OCI-LY3 (cell line): Measurements from ENCODE around the gene ADCY9.

Experiments used
- H2AFZ ChIP-seq: fragments of 200-600, 300-600 bp; shearing (Covaris generic); 2 replicates; pipeline ENCODE4 v1.6.0; 2014; ENCODE audit warnings: antibody characterized with exemption, low read depth, low read length
- H3K27ac ChIP-seq: fragments of 200-600, 300-600 bp; sonication (generic); 2 replicates; pipeline ENCODE4 v1.5.1; 2014; ENCODE audit warnings: mild to moderate bottlenecking, low read length, moderate library complexity, mixed read lengths
- H3K27me3 ChIP-seq: fragments of 200-600, 300-600 bp; sonication (generic); 2 replicates; pipeline ENCODE4 v1.6.1; 2014; ENCODE audit warnings: low read depth, low read length, mixed read lengths
- H3K36me3 ChIP-seq: fragments of 200-600, 300-600 bp; sonication (generic); replicated peaks from 2 replicates; pipeline ENCODE3; 2014; ENCODE audit warnings: low read depth, low read length, mixed read lengths
- H3K4me1 ChIP-seq: fragments of 300-600, 200-600 bp; sonication (generic); 2 replicates; pipeline ENCODE4 v1.6.1; 2014; ENCODE audit warnings: low read length, mixed read lengths
- H3K4me2 ChIP-seq: fragments of 200-600, 300-600 bp; sonication (generic); 2 replicates; pipeline ENCODE4 v1.6.1; 2014; ENCODE audit warnings: low read length, mixed read lengths
- H3K4me3 ChIP-seq: fragments of 300-600, 200-600 bp; sonication (generic); 2 replicates; pipeline ENCODE4 v1.5.1; 2014; ENCODE audit warnings: antibody characterized with exemption, mild to moderate bottlenecking, low read length, moderate library complexity
- H3K79me2 ChIP-seq: fragments of 300-600, 200-600 bp; shearing (Covaris generic); 2 replicates; pipeline ENCODE4 v1.6.1; 2014; ENCODE audit warnings: mild to moderate bottlenecking, low read length, mixed read lengths
- H3K9ac ChIP-seq: fragments of 300-600, 200-600 bp; shearing (Covaris generic); 2 replicates; pipeline ENCODE4 v1.6.0; 2014; ENCODE audit warnings: mild to moderate bottlenecking, low read length, moderate library complexity
- H3K9me3 ChIP-seq: fragments of 200-600, 300-600 bp; shearing (Covaris generic); 2 replicates; pipeline ENCODE4 v1.6.1; 2014; ENCODE audit warnings: low read length, mixed read lengths; ENCODE audit not compliant: insufficient read depth
- H4K20me1 ChIP-seq: fragments of 200-600, 300-600 bp; sonication (generic); 2 replicates; pipeline ENCODE4 v1.6.1; 2016; ENCODE audit warnings: low read length, mixed read lengths; ENCODE audit not compliant: insufficient read depth
- EZH2phosphoT487 ChIP-seq: fragments of 200-600 bp; shearing (Covaris generic); IDR thresholded peaks from 2 replicates; pipeline ENCODE4 v1.6.1; 2018; ENCODE audit warnings: antibody characterized with exemption, mixed run types, low read depth
- TF ChIP-seq, protein P1 (sequence below): fragments of 200-600, 300-600 bp; sonication (generic); IDR thresholded peaks from 2 replicates; pipeline ENCODE4 v1.5.1; 2014; ENCODE audit warnings: antibody characterized with exemption, low read length, low read depth

Gene ADCY9

DNA sequence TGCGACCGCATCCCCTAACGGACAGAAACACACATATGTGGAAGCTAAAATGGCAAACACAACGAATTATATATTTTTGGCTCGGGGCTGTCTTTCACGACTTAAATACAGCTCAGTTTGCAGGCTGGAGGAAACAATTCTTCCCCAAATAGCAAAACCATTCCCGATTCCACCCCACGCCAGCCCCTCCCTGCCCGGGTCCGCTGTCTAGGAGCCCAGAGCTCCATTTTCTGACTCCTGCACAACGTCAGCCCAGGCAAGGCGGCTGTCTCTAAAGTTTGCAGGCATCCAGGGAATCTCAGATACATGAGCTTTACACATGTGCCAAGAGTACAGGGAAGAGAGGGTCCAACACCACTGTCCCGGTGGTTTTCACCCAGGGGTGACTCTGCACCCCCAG lies 110.5 kb downstream of the ADCY9 start:
- no peak overlapping the region for H3K4me3 ChIP-seq
- no peaks in the 10 kb centered on the region for H3K4me1 ChIP-seq
- H3K27me3 ChIP-seq = peaks cover 8% of the 10 kb centered on the region; the same call in 1 of the 2 replicates
- no peak overlapping the region for H3K27ac ChIP-seq
- H3K36me3 ChIP-seq = no peaks in the 10 kb centered on the region
- H3K9ac ChIP-seq = no peak overlapping the region
- no peak overlapping the region for H2AFZ ChIP-seq
- no peaks in the 10 kb centered on the region for H3K79me2 ChIP-seq
- H4K20me1 ChIP-seq = no peaks in the 10 kb centered on the region
- no peak overlapping the region for H3K4me2 ChIP-seq
- no peak for TF ChIP-seq EZH2phosphoT487
- TF ChIP-seq, protein P1, sequence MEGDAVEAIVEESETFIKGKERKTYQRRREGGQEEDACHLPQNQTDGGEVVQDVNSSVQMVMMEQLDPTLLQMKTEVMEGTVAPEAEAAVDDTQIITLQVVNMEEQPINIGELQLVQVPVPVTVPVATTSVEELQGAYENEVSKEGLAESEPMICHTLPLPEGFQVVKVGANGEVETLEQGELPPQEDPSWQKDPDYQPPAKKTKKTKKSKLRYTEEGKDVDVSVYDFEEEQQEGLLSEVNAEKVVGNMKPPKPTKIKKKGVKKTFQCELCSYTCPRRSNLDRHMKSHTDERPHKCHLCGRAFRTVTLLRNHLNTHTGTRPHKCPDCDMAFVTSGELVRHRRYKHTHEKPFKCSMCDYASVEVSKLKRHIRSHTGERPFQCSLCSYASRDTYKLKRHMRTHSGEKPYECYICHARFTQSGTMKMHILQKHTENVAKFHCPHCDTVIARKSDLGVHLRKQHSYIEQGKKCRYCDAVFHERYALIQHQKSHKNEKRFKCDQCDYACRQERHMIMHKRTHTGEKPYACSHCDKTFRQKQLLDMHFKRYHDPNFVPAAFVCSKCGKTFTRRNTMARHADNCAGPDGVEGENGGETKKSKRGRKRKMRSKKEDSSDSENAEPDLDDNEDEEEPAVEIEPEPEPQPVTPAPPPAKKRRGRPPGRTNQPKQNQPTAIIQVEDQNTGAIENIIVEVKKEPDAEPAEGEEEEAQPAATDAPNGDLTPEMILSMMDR = no peak
- no peaks in the 10 kb centered on the region for H3K9me3 ChIP-seq

DNA sequence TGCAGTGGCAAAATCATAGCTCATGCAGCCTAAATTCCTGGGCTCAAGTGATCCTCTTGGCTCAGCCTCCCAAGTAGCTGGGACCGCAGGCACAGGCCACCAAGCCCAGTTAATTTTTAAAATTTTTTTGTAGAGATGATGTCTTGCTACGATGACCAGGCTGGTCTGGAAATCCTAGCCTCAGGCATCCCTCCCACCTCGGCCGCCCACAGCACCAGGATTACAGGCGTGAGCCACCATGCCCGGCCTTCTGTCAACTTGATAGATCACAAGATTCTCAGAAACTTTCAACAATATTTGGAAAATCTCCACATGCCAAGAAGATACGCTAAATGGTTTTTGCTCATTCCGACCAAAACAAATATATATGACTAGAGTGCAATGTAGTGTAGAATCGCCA lies 111.0 kb downstream of the ADCY9 start:
- Histone ChIP-seq H3K4me3 (no peak overlapping the region), H3K27ac (no peak overlapping the region), H3K4me1 (no peaks in the 10 kb centered on the region), H3K4me2 (no peak overlapping the region), H3K9me3 (no peaks in the 10 kb centered on the region), H3K79me2 (no peaks in the 10 kb centered on the region), H3K36me3 (no peaks in the 10 kb centered on the region), H3K9ac (no peak overlapping the region), H2AFZ (no peak overlapping the region), H4K20me1 (no peaks in the 10 kb centered on the region), H3K27me3 (peaks cover 8% of the 10 kb centered on the region; the same call in 1 of the 2 replicates)
- TF ChIP-seq, protein P1 = no peak
- no peak for TF ChIP-seq EZH2phosphoT487

DNA sequence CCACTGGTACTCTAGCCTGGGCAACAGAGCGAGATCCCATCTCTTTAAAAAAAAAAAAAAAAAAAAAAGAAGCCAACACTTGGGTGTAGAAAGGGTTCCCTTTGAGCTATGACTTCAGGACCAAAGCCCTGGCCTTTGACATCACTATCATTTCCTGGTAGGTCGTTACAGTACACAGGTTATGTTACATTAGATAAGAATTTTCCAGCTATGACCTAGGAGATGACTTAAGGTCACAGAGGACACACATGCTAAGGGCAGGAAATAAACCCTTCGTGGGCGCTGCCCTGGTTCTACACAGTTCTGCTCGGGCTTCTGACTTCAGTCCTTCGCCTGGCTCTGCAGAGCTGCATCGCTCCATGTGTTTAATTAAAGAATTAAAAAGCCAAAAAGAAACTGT lies 112.0 kb downstream of the ADCY9 start:
- Histone ChIP-seq H3K79me2 (no peaks in the 10 kb centered on the region), H3K4me2 (no peak overlapping the region), H3K36me3 (no peaks in the 10 kb centered on the region), H3K4me1 (no peaks in the 10 kb centered on the region), H3K4me3 (no peak overlapping the region), H3K27ac (no peak overlapping the region), H3K9ac (no peak overlapping the region), H3K27me3 (peaks cover 8% of the 10 kb centered on the region; the same call in 1 of the 2 replicates), H3K9me3 (no peaks in the 10 kb centered on the region), H4K20me1 (no peaks in the 10 kb centered on the region), H2AFZ (no peak overlapping the region)
- TF ChIP-seq EZH2phosphoT487 = no peak
- TF ChIP-seq, protein P1 = no peak

DNA sequence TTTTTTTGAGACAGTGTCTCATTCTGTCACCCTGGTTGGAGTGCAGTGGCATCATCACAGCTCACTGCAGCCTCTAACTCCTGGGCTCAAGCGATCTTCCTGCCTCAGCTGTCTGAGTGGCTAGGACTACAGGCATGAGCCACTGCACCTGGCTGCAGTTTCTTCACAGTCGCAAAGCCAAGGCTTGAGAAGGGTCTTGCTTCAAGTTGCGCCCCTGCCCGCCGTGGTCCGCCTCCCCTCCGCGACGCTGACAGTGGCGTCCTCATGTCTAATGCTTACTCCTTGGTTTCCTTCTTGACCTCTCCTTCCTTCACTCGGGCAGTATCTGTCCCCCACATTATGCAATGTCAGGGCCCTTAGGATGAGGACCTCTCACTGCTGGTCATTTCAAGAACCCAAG lies 112.7 kb downstream of the ADCY9 start:
- Histone ChIP-seq H3K4me3 (no peak overlapping the region), H3K79me2 (no peaks in the 10 kb centered on the region), H3K9ac (no peak overlapping the region), H3K4me2 (no peak overlapping the region), H3K27me3 (peaks cover 8% of the 10 kb centered on the region; the same call in 1 of the 2 replicates), H3K9me3 (no peaks in the 10 kb centered on the region), H3K4me1 (no peaks in the 10 kb centered on the region), H3K36me3 (no peaks in the 10 kb centered on the region), H2AFZ (no peak overlapping the region), H3K27ac (no peak overlapping the region), H4K20me1 (no peaks in the 10 kb centered on the region)
- TF ChIP-seq EZH2phosphoT487 = no peak
- TF ChIP-seq, protein P1 = no peak
